Measurements from ENCODE around the gene SLC34A3. TPM values are rescaled to one million over a fixed set of nuclear protein-coding genes. Genes with fewer than 3 reads are reported as not detected.

Gene SLC34A3
- total RNA-seq, 1 donor from 2014 or later, result not detected

DNA sequence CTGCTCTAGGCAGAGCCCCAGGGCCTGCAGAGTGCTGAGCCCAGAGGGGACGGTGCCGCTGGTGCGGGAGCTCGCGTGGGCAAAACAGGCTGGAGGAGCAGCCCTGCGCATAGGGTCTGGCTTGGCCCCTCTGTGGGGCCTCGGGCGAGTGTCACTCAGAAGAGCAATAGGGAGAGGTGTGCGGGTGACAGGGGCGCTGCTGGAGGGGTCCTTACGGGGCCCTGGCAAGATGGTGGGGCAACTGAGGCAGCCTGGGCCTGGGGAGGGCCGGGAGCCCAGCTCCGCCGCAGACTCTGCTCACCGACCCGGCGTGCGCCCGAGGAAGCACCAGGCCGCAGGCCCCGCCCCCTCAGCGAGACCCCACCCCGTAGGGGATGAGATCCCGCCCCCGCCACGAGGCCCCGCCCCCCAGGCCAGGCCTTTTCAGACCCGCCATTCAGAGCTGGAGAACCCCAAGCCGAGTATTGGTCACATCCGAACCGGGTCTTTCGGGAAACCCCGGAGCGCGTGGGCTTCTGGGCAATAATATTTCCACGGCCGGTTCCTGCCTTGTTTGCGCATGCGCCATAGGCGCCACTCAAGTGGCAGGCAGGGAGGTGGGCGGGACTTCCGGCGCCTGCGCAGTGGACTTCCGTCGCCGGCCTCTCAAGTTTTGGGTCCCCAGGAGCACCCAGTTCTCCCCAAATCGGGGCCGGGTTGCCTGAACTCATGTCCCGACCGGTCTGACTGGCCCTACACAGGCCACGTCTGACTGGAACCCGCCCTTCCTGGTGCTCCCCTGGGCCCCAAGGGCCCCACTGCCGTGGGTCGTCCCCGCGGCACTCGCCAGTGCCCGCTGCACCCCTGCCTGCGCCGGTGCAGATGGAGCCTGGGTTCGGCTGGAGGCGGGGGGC, 7.4 kb upstream of the SLC34A3 start:
- intact Hi-C loops (cut with DNase I), result no loop called here
- TF ChIP-seq, protein P1, sequence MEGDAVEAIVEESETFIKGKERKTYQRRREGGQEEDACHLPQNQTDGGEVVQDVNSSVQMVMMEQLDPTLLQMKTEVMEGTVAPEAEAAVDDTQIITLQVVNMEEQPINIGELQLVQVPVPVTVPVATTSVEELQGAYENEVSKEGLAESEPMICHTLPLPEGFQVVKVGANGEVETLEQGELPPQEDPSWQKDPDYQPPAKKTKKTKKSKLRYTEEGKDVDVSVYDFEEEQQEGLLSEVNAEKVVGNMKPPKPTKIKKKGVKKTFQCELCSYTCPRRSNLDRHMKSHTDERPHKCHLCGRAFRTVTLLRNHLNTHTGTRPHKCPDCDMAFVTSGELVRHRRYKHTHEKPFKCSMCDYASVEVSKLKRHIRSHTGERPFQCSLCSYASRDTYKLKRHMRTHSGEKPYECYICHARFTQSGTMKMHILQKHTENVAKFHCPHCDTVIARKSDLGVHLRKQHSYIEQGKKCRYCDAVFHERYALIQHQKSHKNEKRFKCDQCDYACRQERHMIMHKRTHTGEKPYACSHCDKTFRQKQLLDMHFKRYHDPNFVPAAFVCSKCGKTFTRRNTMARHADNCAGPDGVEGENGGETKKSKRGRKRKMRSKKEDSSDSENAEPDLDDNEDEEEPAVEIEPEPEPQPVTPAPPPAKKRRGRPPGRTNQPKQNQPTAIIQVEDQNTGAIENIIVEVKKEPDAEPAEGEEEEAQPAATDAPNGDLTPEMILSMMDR (IDR thresholded peaks at IDR 0.05), result no peak
- H3K27me3 ChIP-seq (ENCODE audit: low read depth), result no peaks in the 10 kb centered on the region
- DNase-seq (peak; percentile 98), ATAC-seq (peak; percentile 90 to 92)
- H3K4me3 ChIP-seq, result peak overlapping the region; percentile 78
- H3K36me3 ChIP-seq, result no peaks in the 10 kb centered on the region
- H3K27ac ChIP-seq, result peak overlapping the region; percentile 91
- peaks cover 39% of the 10 kb centered on the region for H3K4me1 ChIP-seq
- no peaks in the 10 kb centered on the region for H3K9me3 ChIP-seq

DNA sequence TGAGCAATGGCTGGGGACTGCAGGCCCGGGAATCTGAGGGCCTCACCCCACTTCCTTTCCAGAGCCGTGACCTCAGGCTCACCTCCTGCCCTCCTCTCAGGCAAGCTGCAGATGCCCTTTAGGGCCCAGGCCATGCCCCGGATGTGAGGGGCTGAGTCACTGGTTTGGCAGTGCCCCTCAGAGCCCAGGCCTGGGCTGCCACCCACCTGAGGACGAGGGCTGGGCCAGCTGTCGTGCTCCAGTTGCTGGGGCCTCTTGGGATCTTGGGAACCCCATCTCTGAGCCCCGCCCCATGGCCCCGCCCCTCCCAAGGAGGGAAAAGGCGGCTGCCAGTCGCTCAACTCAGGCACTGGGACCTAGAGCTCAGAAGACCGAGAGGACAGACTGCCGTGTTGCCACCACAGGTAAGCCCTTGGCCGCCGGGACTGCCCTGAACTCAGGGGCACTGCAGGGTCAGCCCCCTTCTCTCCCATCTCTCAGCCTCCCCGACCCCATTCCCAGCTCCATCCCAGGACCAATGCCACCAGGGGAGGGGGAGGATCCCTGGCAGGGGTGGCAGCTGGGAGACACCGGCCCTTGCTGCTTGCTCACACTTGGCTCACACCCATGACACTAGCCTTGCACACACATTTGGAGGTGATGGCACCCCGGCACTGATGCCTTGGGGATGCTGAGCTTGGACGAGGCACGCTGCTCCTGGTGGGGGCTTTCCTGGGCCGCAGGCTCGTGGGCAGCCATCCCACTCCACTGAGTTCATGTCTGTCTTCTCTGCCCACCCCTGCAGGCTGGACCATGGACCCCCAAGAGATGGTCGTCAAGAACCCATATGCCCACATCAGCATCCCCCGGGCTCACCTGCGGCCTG, 5.6 kb upstream of the SLC34A3 start, which contains the start of gene CYSRT1:
TSS of gene CYSRT1 (plus strand) at position 345 of the 865 bp plus-strand sequence. CDS start at position 793, 448 bp downstream.
- Histone ChIP-seq H3K36me3 (no peaks in the 10 kb centered on the region), H3K9me3 (no peaks in the 10 kb centered on the region), H3K4me1 (peaks cover 30% of the 10 kb centered on the region), H3K4me3 (peak within 1 kb of the TSS; percentile 78), H3K27ac (peak within 1 kb of the TSS; percentile 91), H3K27me3 (ENCODE audit: low read depth) (peaks cover 16% of the 10 kb centered on the region)
- TF ChIP-seq, protein P1 (IDR thresholded peaks at IDR 0.05), result no peak
- intact Hi-C loops (cut with DNase I), result no loop called here
- no peak for DNase-seq
- no peak for ATAC-seq

DNA sequence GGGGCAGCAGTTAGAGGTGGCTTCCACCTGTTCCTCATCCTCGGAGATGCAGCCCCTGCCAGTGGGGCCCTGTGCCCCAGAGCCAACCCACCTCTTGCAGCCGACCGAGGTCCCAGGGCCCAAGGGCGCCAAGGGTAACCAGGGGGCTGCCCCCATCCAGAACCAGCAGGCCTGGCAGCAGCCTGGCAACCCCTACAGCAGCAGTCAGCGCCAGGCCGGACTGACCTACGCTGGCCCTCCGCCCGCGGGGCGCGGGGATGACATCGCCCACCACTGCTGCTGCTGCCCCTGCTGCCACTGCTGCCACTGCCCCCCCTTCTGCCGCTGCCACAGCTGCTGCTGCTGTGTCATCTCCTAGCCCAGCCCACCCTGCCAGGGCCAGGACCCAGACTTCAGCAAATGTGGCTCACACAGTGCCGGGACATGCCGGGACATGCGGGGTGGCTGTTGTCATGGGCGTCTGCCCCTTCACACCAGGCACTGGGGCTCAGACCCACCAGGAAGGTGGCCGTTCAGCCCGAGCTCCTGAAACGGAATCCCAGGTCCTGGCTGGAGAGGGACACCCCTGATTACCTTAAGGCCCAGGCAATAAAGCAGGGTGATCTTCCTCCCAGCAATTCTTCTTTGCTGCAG, 4.9 kb upstream of the SLC34A3 start:
- H3K4me1 ChIP-seq, result peaks cover 30% of the 10 kb centered on the region
- intact Hi-C loops (cut with DNase I), result no loop called here

DNA sequence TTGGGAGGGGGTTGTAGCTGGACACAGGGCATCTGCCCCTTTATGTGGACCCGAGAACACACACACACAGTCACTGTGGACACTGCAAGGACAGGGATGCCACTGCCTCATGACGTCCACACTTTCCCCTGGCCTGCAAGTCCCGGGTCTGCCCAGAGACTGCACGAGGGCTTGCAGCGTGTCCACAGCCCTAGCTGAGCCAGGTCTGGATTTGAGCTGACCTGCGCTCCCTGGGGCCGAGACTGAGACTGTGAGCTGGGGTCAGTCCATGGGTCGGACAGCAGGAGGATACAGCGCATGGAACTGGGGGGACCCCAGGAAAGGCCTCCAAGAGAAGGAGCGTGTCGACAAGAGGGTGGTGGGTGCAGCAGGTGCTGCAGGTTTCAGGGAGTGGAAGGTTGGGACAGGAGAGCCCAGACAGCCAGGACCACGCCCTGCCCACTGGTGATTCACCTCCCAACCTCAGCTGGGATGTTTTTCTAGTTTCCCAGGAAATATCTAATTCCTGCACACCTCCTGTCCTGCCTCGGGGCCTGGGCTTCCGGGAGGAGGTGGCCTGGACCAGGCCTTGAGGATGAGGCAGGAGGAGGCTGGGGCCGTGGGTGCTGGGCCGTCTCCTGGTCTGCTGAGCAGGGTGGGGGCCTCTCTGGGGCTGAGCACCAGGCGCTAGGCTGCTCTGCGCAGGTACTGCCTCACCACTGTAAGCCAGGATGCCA, 4.2 kb upstream of the SLC34A3 start:
- H3K4me1 ChIP-seq, result peaks cover 30% of the 10 kb centered on the region
- peak overlapping the region; percentile 77 for H3K27ac ChIP-seq
- intact Hi-C loops (cut with DNase I), result no loop called here
- H3K36me3 ChIP-seq, result no peaks in the 10 kb centered on the region
- DNase-seq (no peak), ATAC-seq (peak in 1 of 2 donors; percentile 2)
- peaks cover 30% of the 10 kb centered on the region for H3K27me3 ChIP-seq (ENCODE audit: low read depth)
- no peaks in the 10 kb centered on the region for H3K9me3 ChIP-seq
- TF ChIP-seq, protein P1 (IDR thresholded peaks at IDR 0.05), result no peak
- H3K4me3 ChIP-seq, result peak overlapping the region; percentile 6

More for the DNA sequence above, 4.9 kb upstream of the SLC34A3 start:
- ATAC-seq, result no peak
- Histone ChIP-seq H3K9me3 (no peaks in the 10 kb centered on the region), H3K27ac (peak overlapping the region; percentile 77), H3K36me3 (no peaks in the 10 kb centered on the region), H3K4me3 (no peak overlapping the region), H3K27me3 (ENCODE audit: low read depth) (peaks cover 23% of the 10 kb centered on the region)
- DNase-seq, result no peak
- TF ChIP-seq, protein P1 (IDR thresholded peaks at IDR 0.05), result no peak

Data from lower lobe of right lung (tissue), 2 donors.